Hepatocyte (in vitro differentiated cells): ENCODE measurements around the gene AANAT. TPM values are rescaled to one million over a fixed set of nuclear protein-coding genes. Genes with fewer than 3 reads are reported as not detected.
A peak's percentile ranks its signal among the peaks of the same experiment; 100 is the strongest.

ENCODE experiments used
- DNase-seq: peaks from one replicate; pipeline ENCODE4 v3.0.0-alpha.2; 2016; ENCODE audit warnings: low spot score
- H2AFZ ChIP-seq: fragments of 200-600 bp; sonication (generic); 2 replicates; pipeline ENCODE4 v1.6.0; 2016; ENCODE audit warnings: antibody characterized with exemption, mild to moderate bottlenecking
- H3K27ac ChIP-seq: fragments of 200-600 bp; sonication (generic); 2 replicates; pipeline ENCODE4 v1.5.1; 2016; ENCODE audit warnings: mild to moderate bottlenecking
- H3K27me3 ChIP-seq: fragments of 200-600 bp; sonication (generic); 2 replicates; pipeline ENCODE4 v1.6.1; 2016
- H3K36me3 ChIP-seq: fragments of 200-600 bp; sonication (generic); replicated peaks from 2 replicates; pipeline ENCODE4 v1.5.1; 2016; ENCODE audit warnings: low read depth; ENCODE audit not compliant: insufficient read depth
- H3K4me1 ChIP-seq: fragments of 200-600 bp; sonication (generic); 2 replicates; pipeline ENCODE4 v1.5.1; 2016; ENCODE audit warnings: mild to moderate bottlenecking, moderate library complexity; ENCODE audit not compliant: insufficient read depth
- H3K4me2 ChIP-seq: fragments of 200-600 bp; sonication (generic); 2 replicates; pipeline ENCODE4 v1.6.0; 2016
- H3K4me3 ChIP-seq: fragments of 200-600 bp; sonication (generic); 2 replicates; pipeline ENCODE4 v1.5.1; 2016; ENCODE audit warnings: mild to moderate bottlenecking
- H3K79me2 ChIP-seq: fragments of 200-600 bp; sonication (generic); 2 replicates; pipeline ENCODE4 v1.6.0; 2017; ENCODE audit warnings: mild to moderate bottlenecking
- H3K9me2 ChIP-seq: fragments of 200-600 bp; sonication (generic); replicated peaks from 2 replicates; pipeline ENCODE4 v1.6.0; 2017; ENCODE audit warnings: mild to moderate bottlenecking; ENCODE audit not compliant: insufficient read depth
- H3K9me3 ChIP-seq: fragments of 200-600 bp; sonication (generic); 2 replicates; pipeline ENCODE4 v1.5.1; 2016; ENCODE audit warnings: low read depth, mild to moderate bottlenecking
- H4K20me1 ChIP-seq: fragments of 200-600 bp; sonication (generic); 2 replicates; pipeline ENCODE4 v1.6.0; 2016; ENCODE audit warnings: mild to moderate bottlenecking; ENCODE audit not compliant: insufficient read depth, poor library complexity, severe bottlenecking
- EZH2 ChIP-seq: fragments of 200-600 bp; sonication (generic); IDR thresholded peaks from 2 replicates; pipeline ENCODE4 v1.6.1; 2016; ENCODE audit warnings: antibody characterized with exemption, mild to moderate bottlenecking, borderline replicate concordance
- EZH2phosphoT487 ChIP-seq: fragments of 200-600 bp; sonication (generic); IDR thresholded peaks from one replicate; pipeline ENCODE4 v1.6.1; 2018; ENCODE audit warnings: antibody characterized with exemption, mild to moderate bottlenecking, low read depth, moderate library complexity; ENCODE audit not compliant: unreplicated experiment, severe bottlenecking
- WGBS: methylation state at CpG from one replicate; pipeline ENCODE4 v1.1.6; 2016; ENCODE audit warnings: low lambda C conversion rate; ENCODE audit errors: missing lambda C conversion rate; 5-methylcytosine and 5-hydroxymethylcytosine counted together
- polyA plus RNA-seq: library from polyadenylated mRNA; unstranded; fragments of >200 nt; fragmentation: Nextera tagmentation; extraction: Ambion mirVana; gene quantifications from 2 replicates; pipeline ENCODE4 v1.2.1, GENCODE V29; 2016
- total RNA-seq: library from RNA; depleted of rRNA; stranded (reverse); fragments of >200 nt; gene quantifications from 2 replicates; pipeline ENCODE4 v1.2.3, GENCODE V29; 2014
- TF ChIP-seq, protein P1 (sequence below): fragments of 200-600 bp; sonication (generic); IDR thresholded peaks from 2 replicates; pipeline ENCODE4 v1.5.1; 2016; ENCODE audit warnings: antibody characterized with exemption, mild to moderate bottlenecking; ENCODE audit not compliant: poor library complexity

Gene AANAT
- total and polyA plus RNA-seq, 2 experiments from 2014 or later, result not detected

DNA sequence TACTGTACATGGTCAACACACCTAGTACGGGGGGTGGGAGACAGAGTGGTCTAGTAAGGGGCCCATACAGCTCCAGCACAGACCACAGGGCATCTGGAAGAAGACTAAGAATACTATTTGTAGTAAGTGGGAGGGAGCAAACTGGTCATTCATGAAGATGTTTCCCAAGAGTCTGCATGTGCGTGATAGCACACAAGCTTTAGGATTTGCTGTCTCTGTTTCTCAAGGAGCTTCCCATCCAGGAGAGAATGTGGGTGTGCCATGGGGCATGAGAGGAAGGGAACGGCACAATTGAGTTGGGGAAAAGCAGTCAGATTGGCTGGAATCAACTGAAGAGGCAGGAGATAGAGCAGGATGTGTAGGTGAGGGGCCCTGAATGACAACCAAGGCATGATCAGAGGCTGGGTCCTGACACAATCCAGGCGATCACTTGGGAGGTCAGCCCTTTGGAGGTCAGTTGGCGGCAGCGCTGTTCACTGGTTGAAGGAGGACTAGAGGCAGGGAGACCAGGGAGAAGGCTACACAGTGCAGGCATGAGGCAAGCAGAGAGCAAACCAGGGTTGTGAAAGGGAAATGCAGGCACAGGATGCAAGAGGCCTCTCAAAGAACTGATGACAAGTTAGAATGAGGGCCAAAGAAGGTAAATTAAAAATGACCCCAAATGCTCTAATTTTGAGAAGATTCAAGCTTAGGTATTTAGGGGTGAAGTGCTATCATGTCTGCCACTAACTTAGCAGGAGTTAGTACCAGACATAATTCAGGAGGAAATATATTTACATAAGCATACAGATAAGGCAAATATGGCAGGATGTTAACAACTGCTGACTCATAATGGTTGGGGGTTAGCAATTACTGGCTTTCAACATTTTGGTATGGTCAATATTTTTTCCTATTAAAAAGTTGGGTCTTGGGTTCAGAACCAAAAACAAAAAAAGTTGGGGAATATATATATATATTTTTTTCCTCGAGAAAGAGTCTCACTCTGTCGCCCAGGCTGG is 24.8 kb upstream of the AANAT start:
- H3K27me3 ChIP-seq, result no peaks in the 10 kb centered on the region
- DNase-seq, result no peak
- WGBS, result 90% methylated on average over 8 of the region's 8 CpGs
- TF ChIP-seq EZH2phosphoT487 (no peak), EZH2 (no peak)
- TF ChIP-seq, protein P1, sequence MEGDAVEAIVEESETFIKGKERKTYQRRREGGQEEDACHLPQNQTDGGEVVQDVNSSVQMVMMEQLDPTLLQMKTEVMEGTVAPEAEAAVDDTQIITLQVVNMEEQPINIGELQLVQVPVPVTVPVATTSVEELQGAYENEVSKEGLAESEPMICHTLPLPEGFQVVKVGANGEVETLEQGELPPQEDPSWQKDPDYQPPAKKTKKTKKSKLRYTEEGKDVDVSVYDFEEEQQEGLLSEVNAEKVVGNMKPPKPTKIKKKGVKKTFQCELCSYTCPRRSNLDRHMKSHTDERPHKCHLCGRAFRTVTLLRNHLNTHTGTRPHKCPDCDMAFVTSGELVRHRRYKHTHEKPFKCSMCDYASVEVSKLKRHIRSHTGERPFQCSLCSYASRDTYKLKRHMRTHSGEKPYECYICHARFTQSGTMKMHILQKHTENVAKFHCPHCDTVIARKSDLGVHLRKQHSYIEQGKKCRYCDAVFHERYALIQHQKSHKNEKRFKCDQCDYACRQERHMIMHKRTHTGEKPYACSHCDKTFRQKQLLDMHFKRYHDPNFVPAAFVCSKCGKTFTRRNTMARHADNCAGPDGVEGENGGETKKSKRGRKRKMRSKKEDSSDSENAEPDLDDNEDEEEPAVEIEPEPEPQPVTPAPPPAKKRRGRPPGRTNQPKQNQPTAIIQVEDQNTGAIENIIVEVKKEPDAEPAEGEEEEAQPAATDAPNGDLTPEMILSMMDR, result no peak
- no peak overlapping the region for H3K4me3 ChIP-seq
- H3K9me2 ChIP-seq, result no peaks in the 10 kb centered on the region
- no peak overlapping the region for H2AFZ ChIP-seq
- peaks cover 50% of the 10 kb centered on the region for H4K20me1 ChIP-seq
- H3K4me2 ChIP-seq, result no peak overlapping the region
- no peak overlapping the region for H3K27ac ChIP-seq
- H3K9me3 ChIP-seq, result no peaks in the 10 kb centered on the region
- peaks cover 21% of the 10 kb centered on the region for H3K4me1 ChIP-seq
- peaks cover 97% of the 10 kb centered on the region for H3K79me2 ChIP-seq
- H3K36me3 ChIP-seq, result no peaks in the 10 kb centered on the region

GRCh38 chr17:76444518-76445311 is 22.7 kb upstream of the AANAT start:
- 66% methylated on average over 9 of the region's 9 CpGs for WGBS
- Histone ChIP-seq H3K27ac (no peak overlapping the region), H3K4me3 (no peak overlapping the region), H3K79me2 (peaks cover 97% of the 10 kb centered on the region), H3K27me3 (no peaks in the 10 kb centered on the region), H3K4me2 (no peak overlapping the region), H4K20me1 (peaks cover 41% of the 10 kb centered on the region), H2AFZ (no peak overlapping the region), H3K4me1 (peaks cover 19% of the 10 kb centered on the region), H3K9me3 (no peaks in the 10 kb centered on the region), H3K9me2 (no peaks in the 10 kb centered on the region), H3K36me3 (no peaks in the 10 kb centered on the region)
- TF ChIP-seq EZH2, result no peak
- TF ChIP-seq EZH2phosphoT487, result no peak
- TF ChIP-seq, protein P1, result no peak
- no peak for DNase-seq

GRCh38 chr17:76445697-76446448 is 21.5 kb upstream of the AANAT start:
- peak overlapping the region; percentile 43 for H3K4me2 ChIP-seq
- WGBS, result 62% methylated on average over 10 of the region's 10 CpGs
- H3K9me2 ChIP-seq, result no peaks in the 10 kb centered on the region
- peak overlapping the region; percentile 18 for H3K27ac ChIP-seq
- peaks cover 44% of the 10 kb centered on the region for H4K20me1 ChIP-seq
- H2AFZ ChIP-seq, result no peak overlapping the region
- DNase-seq, result no peak
- H3K4me3 ChIP-seq, result no peak overlapping the region
- H3K4me1 ChIP-seq, result peaks cover 19% of the 10 kb centered on the region
- H3K36me3 ChIP-seq, result no peaks in the 10 kb centered on the region
- TF ChIP-seq, protein P1, result no peak
- no peak for TF ChIP-seq EZH2phosphoT487
- TF ChIP-seq EZH2, result no peak
- no peaks in the 10 kb centered on the region for H3K27me3 ChIP-seq
- no peaks in the 10 kb centered on the region for H3K9me3 ChIP-seq
- H3K79me2 ChIP-seq, result peaks cover 97% of the 10 kb centered on the region
